GM19239 (cell line): ENCODE data around the gene ANKRD28.

Experiments used
- DNase-seq: peaks from one replicate; pipeline ENCODE4 v3.0.0; 2011; ENCODE audit warnings: low spot score; ENCODE audit not compliant: insufficient read length
- FAIRE-seq: peaks from 2 replicates; lab custom pipeline; 2011; peaks lifted over from hg19 to GRCh38; lab: Jason Lieb, UNC

The ANKRD28 gene

DNA sequence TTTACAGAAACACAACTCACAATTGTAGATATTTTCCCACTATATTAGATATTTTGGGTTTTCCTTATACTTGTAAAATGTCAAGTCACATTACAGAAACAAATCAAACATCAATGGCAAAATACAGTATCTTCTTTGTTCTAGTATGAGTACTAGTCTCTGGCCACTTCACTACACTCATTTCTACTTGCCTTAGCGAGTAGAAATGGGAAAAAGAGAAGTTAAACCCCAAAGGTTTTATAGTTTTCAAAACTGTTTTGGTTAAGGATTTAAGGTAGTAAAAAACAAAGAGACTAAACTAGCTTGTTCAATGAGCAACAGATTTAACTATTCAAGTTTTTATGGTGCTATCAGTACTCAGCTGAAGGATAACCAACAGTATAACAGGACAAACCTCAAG lies 114.5 kb downstream of the ANKRD28 start:
- peak; percentile 68 for FAIRE-seq
- no peak for DNase-seq

DNA sequence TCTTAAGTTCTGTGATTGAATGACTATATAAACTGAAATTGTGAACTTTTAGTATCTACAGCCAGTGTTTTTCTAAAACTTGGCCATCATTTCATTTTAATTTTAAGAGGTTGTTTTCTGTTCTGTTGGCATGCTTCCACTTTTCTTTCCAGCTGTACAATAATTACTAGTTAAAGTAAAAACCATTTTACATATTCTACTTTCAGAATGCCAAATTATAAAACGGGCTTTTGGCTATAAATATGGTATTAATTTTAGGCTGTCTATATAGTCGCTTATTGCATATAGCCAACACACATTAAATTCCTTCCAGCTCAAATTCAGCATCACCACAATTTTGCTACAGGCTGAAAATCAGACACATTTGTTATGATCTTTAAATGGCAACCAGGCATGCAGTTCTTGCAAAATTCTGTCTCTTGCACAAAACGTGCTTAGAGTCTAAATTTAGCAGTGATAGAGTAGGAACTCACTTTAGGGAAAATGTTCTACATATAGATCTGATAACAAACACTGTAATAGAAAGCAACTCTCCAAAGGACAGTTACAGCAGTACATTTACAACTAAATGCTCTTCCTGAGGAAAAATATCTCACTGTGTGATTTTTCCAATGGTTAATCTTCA lies 115.1 kb downstream of the ANKRD28 start:
- FAIRE-seq (peak; percentile 18), DNase-seq (no peak)

DNA sequence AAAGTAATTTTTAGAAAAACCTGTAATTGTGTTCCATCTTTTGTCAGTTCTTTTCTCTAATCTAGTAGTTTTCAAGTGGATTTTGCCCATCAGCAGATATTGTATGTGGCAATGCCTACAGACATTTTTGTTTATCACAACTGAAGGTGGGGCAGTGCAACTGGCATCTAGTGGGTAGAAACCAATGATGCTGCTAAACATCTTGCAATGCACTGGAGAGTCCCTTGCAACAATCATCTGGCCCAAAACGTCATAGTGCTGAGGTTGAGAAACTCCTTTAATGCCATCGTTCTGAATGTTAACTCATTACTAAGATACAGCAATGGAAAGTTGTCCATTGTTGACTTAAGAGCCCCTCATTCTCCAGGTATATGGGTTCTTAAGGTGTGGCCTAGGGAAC lies 116.1 kb downstream of the ANKRD28 start:
- DNase-seq, result no peak
- no peak for FAIRE-seq

DNA sequence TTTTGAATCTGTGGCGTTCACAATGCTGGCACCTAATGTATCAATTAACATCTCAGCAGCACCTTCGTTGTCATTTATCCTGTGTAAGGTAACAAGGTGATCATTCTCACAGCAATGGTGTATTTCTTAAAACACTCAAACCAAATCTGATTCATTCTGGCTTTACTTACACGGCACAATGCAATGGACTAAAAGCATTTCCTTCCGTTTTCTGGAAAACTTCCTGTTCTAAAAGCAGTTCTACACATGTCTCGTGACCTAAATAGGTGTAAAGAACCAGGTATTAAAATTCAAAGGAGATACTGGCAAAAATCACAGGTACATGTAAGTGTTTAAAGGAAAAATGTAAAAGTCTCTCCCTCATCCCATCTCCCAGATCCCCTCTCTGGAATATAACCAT lies 118.5 kb downstream of the ANKRD28 start:
- no peak for FAIRE-seq

DNA sequence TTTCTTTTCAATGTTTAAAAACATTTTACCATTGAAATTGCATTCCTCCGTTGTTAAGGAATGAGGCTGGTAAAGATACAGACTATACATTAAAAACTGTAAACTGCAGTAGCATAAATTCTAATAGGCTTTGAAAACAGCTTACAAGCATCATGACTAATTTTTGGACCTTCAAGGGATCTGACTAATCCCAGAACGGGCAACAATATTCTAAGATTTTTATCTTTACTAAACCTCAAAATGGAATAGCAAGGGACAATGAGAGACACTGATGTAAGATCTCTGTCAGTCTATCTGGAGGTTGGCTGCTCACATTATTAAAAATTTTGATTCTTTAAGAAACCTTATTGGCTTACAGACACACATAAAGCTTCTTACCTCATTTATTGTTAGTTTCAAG lies 121.5 kb downstream of the ANKRD28 start:
- DNase-seq, result no peak
- no peak for FAIRE-seq

More for the DNA sequence above, 118.5 kb downstream of the ANKRD28 start:
- DNase-seq, result no peak

DNA sequence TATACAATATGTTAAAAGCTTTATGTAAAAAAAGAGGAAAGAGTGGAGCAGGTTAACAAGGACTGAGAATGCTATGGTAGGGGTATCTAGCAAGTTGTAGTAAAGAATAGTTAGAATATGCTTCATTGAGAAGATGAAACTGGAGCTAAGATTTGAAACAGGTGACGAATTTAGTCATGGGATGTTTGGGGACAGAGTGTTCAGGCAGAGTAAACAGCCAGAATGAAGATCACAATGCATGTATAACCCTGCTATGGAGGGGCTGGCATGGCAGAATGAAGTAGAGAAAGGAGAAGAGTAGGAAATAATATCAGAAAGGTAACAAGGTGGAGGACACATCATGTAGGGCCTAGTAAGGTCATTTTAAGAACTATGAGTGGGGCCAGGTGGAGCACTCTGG lies 124.2 kb downstream of the ANKRD28 start:
- DNase-seq, result no peak
- no peak for FAIRE-seq

DNA sequence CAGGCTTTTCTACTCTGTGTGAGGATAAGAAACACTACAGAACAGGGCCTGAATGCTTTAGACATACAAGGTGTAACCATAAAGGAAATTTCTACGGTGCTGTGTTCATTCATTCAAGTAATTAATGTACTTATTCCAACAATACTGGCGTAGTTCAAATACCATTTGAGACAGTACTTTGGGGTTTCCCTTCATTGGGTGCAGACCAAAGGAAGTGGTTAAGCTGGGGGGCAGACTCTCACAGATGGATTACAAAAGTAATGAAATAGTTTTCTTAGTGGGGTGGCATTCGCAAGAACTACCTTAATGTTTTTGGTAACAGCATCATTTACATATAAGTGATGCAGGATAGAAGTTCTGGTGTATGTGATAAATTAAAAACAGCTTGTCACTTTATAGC lies 130.3 kb downstream of the ANKRD28 start:
- FAIRE-seq, result no peak

GRCh38 chr3:15666277-15666676 lies 131.5 kb downstream of the ANKRD28 start:
- DNase-seq (no peak), FAIRE-seq (no peak)

More for the DNA sequence above, 130.3 kb downstream of the ANKRD28 start:
- no peak for DNase-seq

DNA sequence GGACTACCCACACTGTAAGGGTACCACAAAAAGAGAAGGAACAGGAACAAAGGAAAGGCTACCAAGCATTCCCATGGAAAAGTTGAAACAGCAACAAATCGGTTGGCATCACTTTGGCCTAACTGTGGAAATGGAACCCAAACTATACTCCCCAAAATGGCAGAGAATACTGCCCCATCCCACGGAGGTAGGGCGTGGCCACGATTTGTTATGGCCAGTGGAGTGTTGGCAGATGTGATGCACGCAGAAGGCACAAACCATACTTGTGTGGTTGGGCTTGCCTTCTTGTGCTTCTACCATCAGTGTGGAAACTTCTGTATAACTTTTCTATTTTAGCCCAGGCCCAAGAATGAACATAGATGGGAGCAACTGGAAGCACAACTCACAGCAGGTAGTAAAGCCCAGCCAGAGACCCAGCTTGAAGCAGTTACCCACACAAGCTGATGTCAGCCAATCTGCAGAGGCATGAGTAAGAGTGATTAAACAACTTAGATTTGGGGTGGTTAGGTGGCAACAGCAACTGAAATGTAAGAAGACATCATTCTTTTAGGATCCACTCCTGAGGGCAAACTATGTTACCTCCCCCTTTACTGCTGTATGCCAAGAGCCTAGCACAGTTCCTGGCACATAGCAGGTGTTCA lies 132.1 kb downstream of the ANKRD28 start:
- FAIRE-seq (no peak), DNase-seq (no peak)

GRCh38 chr3:15664144-15664543 lies 133.6 kb downstream of the ANKRD28 start:
- DNase-seq, result no peak
- FAIRE-seq, result no peak

DNA sequence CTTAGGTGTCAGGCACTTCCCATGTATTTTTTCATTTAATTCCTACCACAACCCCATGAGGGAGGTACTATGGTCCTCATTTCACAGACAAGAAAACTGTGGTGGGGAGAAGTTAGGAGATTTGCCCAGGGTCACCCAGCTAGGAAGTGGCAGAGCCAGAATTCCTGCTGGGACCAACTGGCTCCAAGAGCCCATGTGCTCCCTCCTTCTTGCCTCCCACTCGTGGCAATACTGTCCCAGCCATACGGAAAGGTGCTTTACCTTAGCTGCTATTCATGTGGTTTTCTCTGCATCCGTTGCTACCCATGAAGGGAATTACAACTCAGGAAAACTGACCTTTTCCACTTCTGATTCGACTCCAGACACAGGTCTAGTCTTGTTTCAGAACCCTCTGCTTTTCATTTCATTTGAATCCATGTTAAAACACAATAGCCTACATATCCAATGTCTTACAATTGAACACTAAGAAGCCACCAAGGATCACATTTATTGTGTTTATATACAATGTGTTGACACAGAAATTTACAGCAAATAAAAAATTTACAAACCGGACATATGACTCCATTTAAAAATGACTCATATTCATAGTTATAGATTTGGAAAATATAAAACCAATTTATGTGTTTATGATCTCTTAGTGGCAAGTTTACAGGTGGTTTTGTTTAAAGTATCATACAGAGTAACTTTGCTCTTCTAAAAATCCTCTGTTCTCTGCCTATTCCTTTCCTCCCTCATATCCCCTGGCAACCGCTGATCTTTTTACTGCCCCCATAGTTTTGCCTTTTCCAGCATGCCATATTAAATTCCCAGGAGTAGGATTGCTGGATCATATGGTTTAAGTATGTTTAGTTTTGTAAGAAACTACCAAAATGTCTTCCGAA lies 137.5 kb downstream of the ANKRD28 start:
- FAIRE-seq (no peak), DNase-seq (no peak)

- FAIRE-seq (no peak), DNase-seq (no peak)
Measured at GRCh38 chr3:15659254-15659975, 138.4 kb downstream of the ANKRD28 start.

- no peak for DNase-seq
- FAIRE-seq, result no peak
Measured at GRCh38 chr3:15657016-15657415, 140.8 kb downstream of the ANKRD28 start.

GRCh38 chr3:15656342-15656741 lies 141.4 kb downstream of the ANKRD28 start:
- FAIRE-seq (no peak), DNase-seq (no peak)

- no peak for FAIRE-seq
Measured at GRCh38 chr3:15654891-15655290, 142.9 kb downstream of the ANKRD28 start.

DNA sequence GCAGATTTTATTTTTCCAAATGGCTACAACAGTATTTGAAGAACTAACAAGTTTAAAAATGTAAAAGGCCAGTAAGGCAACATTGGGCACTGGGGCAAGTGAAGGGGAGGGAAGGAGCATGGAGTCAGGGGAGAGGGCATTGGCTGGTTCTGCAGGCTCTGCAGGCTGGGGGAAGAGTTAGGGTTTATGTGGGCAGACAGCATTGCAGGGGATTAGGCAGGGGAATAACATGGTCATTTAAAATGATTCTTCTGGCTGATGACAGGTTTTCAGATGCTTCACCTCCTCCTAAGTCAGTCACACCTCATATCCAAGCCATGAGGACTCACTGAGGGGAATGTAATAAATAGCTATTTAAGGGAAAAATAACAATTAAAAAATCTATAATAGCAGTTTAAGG lies 143.7 kb downstream of the ANKRD28 start:
- FAIRE-seq (no peak), DNase-seq (no peak)

More at GRCh38 chr3:15654891-15655290, 142.9 kb downstream of the ANKRD28 start:
- DNase-seq, result no peak

GRCh38 chr3:15653321-15653720 lies 144.5 kb downstream of the ANKRD28 start:
- DNase-seq (no peak), FAIRE-seq (no peak)

DNA sequence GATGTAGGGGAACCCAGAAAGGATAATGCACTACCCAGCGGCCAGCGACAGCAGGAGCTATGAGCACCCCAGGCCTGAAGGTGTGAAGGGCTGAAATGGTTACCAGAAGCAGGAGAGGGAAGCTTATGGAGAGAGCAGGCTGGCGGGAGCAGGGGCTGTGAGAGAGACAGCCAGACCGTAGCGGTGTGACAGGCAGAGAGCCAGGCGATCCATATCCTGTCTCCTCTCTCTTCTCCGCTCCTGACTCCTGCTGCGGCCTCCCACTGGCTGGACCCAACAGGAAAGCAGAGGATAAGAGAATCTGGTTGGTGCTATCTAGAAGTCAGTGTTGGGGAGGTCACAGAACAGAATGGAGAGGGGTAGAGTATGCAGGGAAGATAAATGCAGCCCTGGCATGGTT lies 146.4 kb downstream of the ANKRD28 start:
- DNase-seq (no peak), FAIRE-seq (no peak)

- FAIRE-seq (no peak), DNase-seq (no peak)
Measured at GRCh38 chr3:15649858-15650257, 147.9 kb downstream of the ANKRD28 start.

- FAIRE-seq (no peak), DNase-seq (no peak)
Measured at GRCh38 chr3:15649341-15649740, 148.4 kb downstream of the ANKRD28 start.
